ENCODE measurements around the gene MTRR. TPM values are rescaled to one million over a fixed set of nuclear protein-coding genes. Genes with fewer than 3 reads are reported as not detected.

MTRR gene
- total RNA-seq = 22.1 and 26.2 TPM in 2 replicates

DNA sequence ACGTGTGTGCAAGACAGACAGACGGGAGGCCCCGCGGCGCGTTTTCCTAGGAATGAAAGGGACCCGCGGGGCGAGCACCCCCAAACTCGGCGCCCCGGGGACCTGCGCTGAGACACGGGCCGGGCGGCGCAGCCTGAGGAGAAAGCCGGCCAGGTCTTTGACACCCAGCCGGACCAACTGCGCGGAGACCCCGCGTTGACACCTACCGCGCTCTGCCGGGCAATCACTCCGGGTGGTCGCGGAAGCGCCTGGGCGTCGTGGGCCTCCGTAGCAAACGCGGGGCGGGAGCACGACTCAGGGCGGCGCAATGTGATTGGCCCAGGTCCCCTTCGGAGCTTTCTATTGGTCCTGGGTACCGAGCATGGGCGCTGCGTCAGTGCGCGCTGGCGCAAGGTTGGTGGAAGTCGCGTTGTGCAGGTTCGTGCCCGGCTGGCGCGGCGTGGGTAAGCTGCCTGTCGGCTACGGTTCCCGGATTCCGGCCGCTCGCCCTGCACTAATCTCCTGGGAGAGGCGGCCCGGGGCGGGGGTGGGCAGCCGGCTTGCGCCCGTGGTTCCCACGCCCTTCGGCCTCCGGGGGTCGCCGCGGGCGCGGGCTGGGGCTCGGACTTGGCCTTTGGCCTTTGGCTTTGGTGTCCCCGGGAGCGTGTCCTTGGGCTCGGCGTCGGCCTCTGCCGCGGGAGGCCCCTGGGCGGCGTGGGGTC is at the start of gene MTRR, which contains the start of gene FASTKD3:
MTRR (plus strand) TSS at position 376 of the 701 bp plus-strand sequence. CDS start 1,647 bp downstream, outside the sequence.
FASTKD3 (minus strand) TSS at position 259 of the 701 bp plus-strand sequence. CDS start 948 bp downstream, outside the sequence.

DNA sequence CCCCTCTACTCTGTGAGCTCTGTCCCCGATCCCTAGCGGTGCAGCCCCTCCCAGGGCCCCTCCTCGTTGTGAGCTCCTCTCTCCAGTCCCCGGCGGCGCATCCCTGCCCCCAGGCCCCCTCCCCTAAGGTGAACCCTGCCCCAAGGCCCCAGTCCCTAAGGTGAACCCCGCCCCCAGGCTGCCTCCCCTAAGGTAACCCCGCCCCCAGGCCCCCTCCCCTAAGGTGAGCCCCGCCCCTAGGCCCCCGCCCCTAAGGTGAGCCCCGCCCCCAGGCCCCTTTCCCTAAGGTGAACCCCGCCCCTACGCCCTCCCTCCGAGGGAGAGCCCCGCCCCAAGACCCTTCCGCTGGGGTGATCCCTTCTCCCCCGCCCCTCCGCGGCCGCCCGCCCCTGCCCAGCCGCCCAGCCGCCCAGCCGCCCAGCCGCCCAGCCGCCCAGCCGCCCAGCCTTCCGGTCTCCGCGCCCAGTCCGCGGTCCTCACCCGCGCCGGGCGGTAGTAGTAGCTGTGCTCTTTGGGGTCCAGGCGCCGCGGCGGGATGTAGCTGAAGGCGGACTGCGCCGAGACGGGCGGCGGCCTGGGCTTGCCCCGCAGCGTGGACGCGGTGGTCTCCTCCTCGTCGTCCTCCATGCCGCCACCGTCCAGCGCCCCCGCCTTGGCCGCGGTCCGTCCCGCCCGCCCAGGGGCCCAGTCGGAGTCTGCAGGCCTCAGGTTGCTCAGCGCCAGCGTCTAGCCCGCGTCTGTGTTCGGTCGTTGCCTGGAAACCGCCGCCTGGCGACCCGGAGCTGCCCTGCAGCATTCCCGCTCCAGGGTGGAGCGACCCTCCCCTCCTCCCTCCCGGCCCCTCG is 18.3 kb upstream of the MTRR start, which contains the start of gene CFAP90:
CFAP90 (minus strand) TSS at position 739 of the 845 bp plus-strand sequence; CDS start at position 627, 112 bp downstream.

Other genes with a start within 250 kb of the MTRR start
- not detected in 2 replicates for gene CFAP90, start 18.0 kb upstream of the MTRR start, total RNA-seq
- 7.3 and 20.7 TPM in 2 replicates for gene FASTKD3, start 117 bp upstream of the MTRR start, total RNA-seq

Measured in mammary microvascular endothelial cell (primary cell).